Measurements from ENCODE around the gene DENND4A.

DNA sequence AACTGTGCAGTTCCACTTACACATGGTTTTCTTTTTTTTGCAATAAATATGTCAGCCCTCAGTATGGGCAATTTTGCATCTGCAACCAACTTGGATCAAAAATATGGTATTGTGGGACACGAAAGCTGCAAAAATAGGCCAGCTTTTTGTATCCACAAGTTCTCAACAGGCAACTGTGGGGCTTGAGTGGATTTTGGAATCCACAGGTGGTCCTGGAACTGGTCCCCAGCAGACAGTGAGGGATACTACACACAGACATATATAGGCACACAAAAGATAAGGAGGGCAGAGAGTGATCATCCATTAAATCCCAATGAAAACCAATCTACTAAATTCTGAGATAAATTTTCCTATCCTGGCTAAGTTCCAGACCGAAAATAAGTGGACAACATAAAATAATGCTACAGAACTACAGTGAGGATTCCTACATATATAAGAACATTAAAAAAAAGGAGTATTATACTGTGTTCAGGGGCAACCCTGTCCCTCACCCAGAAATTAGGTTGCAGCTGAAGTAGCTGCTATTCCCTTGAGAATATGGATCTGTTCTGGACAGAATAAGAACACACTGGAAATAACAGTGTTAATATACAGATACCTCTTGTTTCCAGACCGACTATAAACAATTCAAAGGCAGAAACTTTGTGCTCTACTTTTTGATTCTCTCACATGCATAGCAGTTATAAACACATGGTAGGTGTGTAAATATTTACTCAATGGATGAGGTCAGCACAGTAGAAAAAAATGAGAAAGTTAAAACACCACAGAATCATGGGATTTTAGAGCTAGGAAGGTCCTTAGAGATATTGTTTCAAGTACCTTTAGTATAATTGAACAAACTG, 25.4 kb downstream of the DENND4A start:
- TF ChIP-seq, protein P1, sequence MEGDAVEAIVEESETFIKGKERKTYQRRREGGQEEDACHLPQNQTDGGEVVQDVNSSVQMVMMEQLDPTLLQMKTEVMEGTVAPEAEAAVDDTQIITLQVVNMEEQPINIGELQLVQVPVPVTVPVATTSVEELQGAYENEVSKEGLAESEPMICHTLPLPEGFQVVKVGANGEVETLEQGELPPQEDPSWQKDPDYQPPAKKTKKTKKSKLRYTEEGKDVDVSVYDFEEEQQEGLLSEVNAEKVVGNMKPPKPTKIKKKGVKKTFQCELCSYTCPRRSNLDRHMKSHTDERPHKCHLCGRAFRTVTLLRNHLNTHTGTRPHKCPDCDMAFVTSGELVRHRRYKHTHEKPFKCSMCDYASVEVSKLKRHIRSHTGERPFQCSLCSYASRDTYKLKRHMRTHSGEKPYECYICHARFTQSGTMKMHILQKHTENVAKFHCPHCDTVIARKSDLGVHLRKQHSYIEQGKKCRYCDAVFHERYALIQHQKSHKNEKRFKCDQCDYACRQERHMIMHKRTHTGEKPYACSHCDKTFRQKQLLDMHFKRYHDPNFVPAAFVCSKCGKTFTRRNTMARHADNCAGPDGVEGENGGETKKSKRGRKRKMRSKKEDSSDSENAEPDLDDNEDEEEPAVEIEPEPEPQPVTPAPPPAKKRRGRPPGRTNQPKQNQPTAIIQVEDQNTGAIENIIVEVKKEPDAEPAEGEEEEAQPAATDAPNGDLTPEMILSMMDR (IDR thresholded peaks at IDR 0.05), result no peak
- no peak for TF ChIP-seq EP300 (IDR thresholded peaks at IDR 0.05; ENCODE audit: low read depth)
- TF ChIP-seq POLR2A (IDR thresholded peaks at IDR 0.05), result no peak
- TF ChIP-seq POLR2AphosphoS5 (IDR thresholded peaks at IDR 0.05), result peak in 2 of 3 donors; percentile 20 to 22

Measured in transverse colon (tissue), 4 donors.